Colonic mucosa (tissue), 4 donors: Measurements from ENCODE around the gene GRPEL1. TPM values are rescaled to one million over a fixed set of nuclear protein-coding genes. Genes with fewer than 3 reads are reported as not detected.

Source experiments
- DNase-seq: peaks from one replicate; pipeline ENCODE4 v3.0.0-alpha.2; 2020
- H3K27ac ChIP-seq: fragments of 200-600 bp; one replicate; pipeline ENCODE4 v1.8.0; 2021
- H3K27me3 ChIP-seq: fragments of 200-600 bp; one replicate; pipeline ENCODE4 v1.8.0; 2021
- H3K36me3 ChIP-seq: fragments of 200-600 bp; one replicate; pipeline ENCODE4 v1.8.0; 2021
- H3K4me1 ChIP-seq: fragments of 200-600 bp; one replicate; pipeline ENCODE4 v1.8.0; 2021; ENCODE audit warnings: mild to moderate bottlenecking
- H3K4me3 ChIP-seq: fragments of 200-600 bp; one replicate; pipeline ENCODE4 v1.8.0; 2021
- H3K9ac ChIP-seq, 2 donors: one replicate each; pipeline ENCODE4 v1.7.0; 2013; ENCODE audit warnings: control low read depth in 2 of 2, low read depth in 2 of 2, low read length in 2 of 2
- H3K9me3 ChIP-seq: fragments of 200-600 bp; one replicate; pipeline ENCODE4 v1.8.0; 2021
- CTCF ChIP-seq: fragments of 200-600 bp; IDR thresholded peaks from one replicate; pipeline ENCODE4 v1.8.0; 2022; ENCODE audit warnings: antibody characterized with exemption, mild to moderate bottlenecking
- intact Hi-C: fragments of 100-400 bp; cut with DNase I; formaldehyde crosslinking; loops from one replicate; pipeline ENCODE4 v1.14.1; 2022
- total RNA-seq, 2 donors: library from RNA; stranded (reverse); fragmentation: NEBNext Ultra II Directional in 1 of 2; extraction: Animal tissue kit (Norgen Biotek cat#: 25700) in 1 of 2; gene quantifications; one replicate each; pipeline ENCODE4 v1.2.1, GENCODE V29; 2021
- donor health status: healthy.
- donor health status: DM: no; HTN: no; CAD: no.
- donor health status: DM: no; HTN: no; CAD: no.

GRPEL1 gene
- total RNA-seq, 2 donors from 2014 or later: 45.9 to 50.9 TPM

GRCh38 chr4:7045961-7046921, 21.6 kb downstream of the GRPEL1 start:
- H3K27me3 ChIP-seq: no peaks in the 10 kb centered on the region
- H3K4me3 ChIP-seq: no peak overlapping the region
- H3K4me1 ChIP-seq: peaks cover 22% of the 10 kb centered on the region
- DNase-seq: no peak
- intact Hi-C loops: no loop called here
- H3K36me3 ChIP-seq: no peaks in the 10 kb centered on the region
- H3K9me3 ChIP-seq: no peaks in the 10 kb centered on the region
- no peak overlapping the region for H3K27ac ChIP-seq
- no peak for TF ChIP-seq CTCF
- no peak overlapping the region for H3K9ac ChIP-seq

DNA sequence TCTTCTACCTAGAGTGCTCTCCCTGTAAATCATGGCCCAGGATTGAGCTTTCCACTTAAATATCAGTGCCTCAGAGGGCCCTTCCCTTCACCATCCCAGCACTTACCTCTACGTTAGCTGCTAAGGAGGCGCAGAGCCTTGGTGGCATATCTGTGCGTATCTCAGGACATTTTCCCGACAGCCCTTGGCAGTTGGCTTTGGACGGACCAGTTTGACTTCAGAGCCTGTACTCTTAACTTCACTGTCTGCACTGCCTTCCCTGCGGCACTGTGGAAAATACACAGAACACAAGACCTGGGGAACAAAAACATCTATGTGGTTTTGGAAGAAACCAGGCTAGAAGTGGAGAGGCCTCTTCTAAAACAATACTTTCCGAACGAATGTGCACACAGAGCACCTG, 22.3 kb downstream of the GRPEL1 start:
- Histone ChIP-seq H3K27ac (no peak overlapping the region), H3K4me3 (no peak overlapping the region), H3K27me3 (no peaks in the 10 kb centered on the region), H3K4me1 (peaks cover 24% of the 10 kb centered on the region), H3K9me3 (no peaks in the 10 kb centered on the region), H3K9ac (no peak overlapping the region), H3K36me3 (no peaks in the 10 kb centered on the region)
- TF ChIP-seq CTCF: no peak
- intact Hi-C loops: no loop called here
- no peak for DNase-seq

GRCh38 chr4:7044137-7044930, 23.5 kb downstream of the GRPEL1 start:
- Histone ChIP-seq H3K36me3 (no peaks in the 10 kb centered on the region), H3K9me3 (no peaks in the 10 kb centered on the region), H3K4me1 (peaks cover 24% of the 10 kb centered on the region), H3K27me3 (no peaks in the 10 kb centered on the region), H3K27ac (peak overlapping the region; percentile 75), H3K4me3 (peak overlapping the region; percentile 82), H3K9ac (peak overlapping the region; percentile 87)
- TF ChIP-seq CTCF: no peak
- no peak for DNase-seq
- intact Hi-C loops: no loop called here

- intact Hi-C loops: no loop called here
- Histone ChIP-seq H3K9me3 (no peaks in the 10 kb centered on the region), H3K36me3 (no peaks in the 10 kb centered on the region), H3K27me3 (no peaks in the 10 kb centered on the region), H3K27ac (peak within 1 kb of the TSS; percentile 75), H3K4me3 (peak within 1 kb of the TSS; percentile 82), H3K9ac (peak within 1 kb of the TSS; percentile 87), H3K4me1 (peaks cover 24% of the 10 kb centered on the region)
- no peak for TF ChIP-seq CTCF
- DNase-seq: peak; percentile 65
These were observed 24.4 kb downstream of the GRPEL1 start, which contains the start of gene TADA2B for GRCh38 chr4:7043284-7044136. TADA2B (plus strand) TSS chr4:7043372; CDS start chr4:7043580, 208 bp downstream.
